Measurements from ENCODE around the gene NPC1L1. TPM values are rescaled to one million over a fixed set of nuclear protein-coding genes. Genes with fewer than 3 reads are reported as not detected.
"Not testable (repeated sequence)": the region's sequence is repeated elsewhere in the genome, so short reads cannot be mapped to it uniquely, and the experiment has no call there.

The NPC1L1 gene
- total RNA-seq, 1 experiment from 2014 or later = 0.28 TPM

- Histone ChIP-seq H3K9me3 (ENCODE audit: insufficient read depth, low read depth) (peaks cover 3% of the 10 kb centered on the region; the same call in 1 of the 2 replicates), H3K9me2 (ENCODE audit: insufficient read depth) (no peaks in the 10 kb centered on the region), H3K36me3 (ENCODE audit: low read depth) (no peaks in the 10 kb centered on the region), H3K79me2 (ENCODE audit: low read depth) (no peaks in the 10 kb centered on the region), H3F3A (ENCODE audit: insufficient read depth, low read depth) (no peaks in the 10 kb centered on the region), H3K27ac (no peak overlapping the region), H4K20me1 (ENCODE audit: insufficient read depth) (no peaks in the 10 kb centered on the region), H3K4me3 (no peak overlapping the region), H3K4me2 (no peak overlapping the region), H3K27me3 (ENCODE audit: insufficient read depth, low read depth) (no peaks in the 10 kb centered on the region), H2AFZ (no peak overlapping the region), H3K4me1 (replicated peaks; ENCODE audit: insufficient read depth) (no peaks in the 10 kb centered on the region)
- ChIA-PET POLR2A (ENCODE audit: unreplicated experiment) (no interaction called here), CTCF (no interaction called here)
- no TSS peak for BruUV-seq (replicated peaks)
- no peak for TF ChIP-seq CTCF (conservative IDR thresholded peaks at IDR 0.05)
- no peak for TF ChIP-seq EZH2 (IDR thresholded peaks at IDR 0.05; ENCODE audit: low read depth)
- intact Hi-C loops (cut with micrococcal nuclease; ENCODE audit: unreplicated experiment) = no loop called here
- DNase-seq = no peak
Measured at GRCh38 chr7:44511863-44512468, 29.2 kb downstream of the NPC1L1 start.

GRCh38 chr7:44511236-44511635 is 29.9 kb downstream of the NPC1L1 start:
- Histone ChIP-seq H3K4me2 (no peak overlapping the region), H3K36me3 (ENCODE audit: low read depth) (no peaks in the 10 kb centered on the region), H3K4me3 (no peak overlapping the region), H3K4me1 (replicated peaks; ENCODE audit: insufficient read depth) (no peaks in the 10 kb centered on the region), H4K20me1 (ENCODE audit: insufficient read depth) (no peaks in the 10 kb centered on the region), H3K27ac (no peak overlapping the region), H3K9me3 (ENCODE audit: insufficient read depth, low read depth) (peaks cover 3% of the 10 kb centered on the region; the same call in 1 of the 2 replicates), H3K27me3 (ENCODE audit: insufficient read depth, low read depth) (no peaks in the 10 kb centered on the region), H3F3A (ENCODE audit: insufficient read depth, low read depth) (no peaks in the 10 kb centered on the region), H3K79me2 (ENCODE audit: low read depth) (no peaks in the 10 kb centered on the region), H2AFZ (no peak overlapping the region), H3K9me2 (ENCODE audit: insufficient read depth) (no peaks in the 10 kb centered on the region)
- intact Hi-C loops (cut with micrococcal nuclease; ENCODE audit: unreplicated experiment) = no loop called here
- no TSS peak for BruUV-seq (replicated peaks)
- ChIA-PET CTCF (no interaction called here), POLR2A (ENCODE audit: unreplicated experiment) (no interaction called here)
- no peak for TF ChIP-seq EZH2 (IDR thresholded peaks at IDR 0.05; ENCODE audit: low read depth)
- TF ChIP-seq CTCF (conservative IDR thresholded peaks at IDR 0.05) = no peak
- no peak for DNase-seq

GRCh38 chr7:44508328-44509030 is 32.7 kb downstream of the NPC1L1 start:
- Histone ChIP-seq H3F3A (ENCODE audit: insufficient read depth, low read depth) (no peaks in the 10 kb centered on the region), H3K27ac (no peak overlapping the region), H3K9me3 (ENCODE audit: insufficient read depth, low read depth) (peaks cover 3% of the 10 kb centered on the region; the same call in 1 of the 2 replicates), H3K9me2 (ENCODE audit: insufficient read depth) (no peaks in the 10 kb centered on the region), H3K79me2 (ENCODE audit: low read depth) (no peaks in the 10 kb centered on the region), H3K4me2 (no peak overlapping the region), H3K4me3 (no peak overlapping the region), H2AFZ (no peak overlapping the region), H4K20me1 (ENCODE audit: insufficient read depth) (no peaks in the 10 kb centered on the region), H3K4me1 (replicated peaks; ENCODE audit: insufficient read depth) (no peaks in the 10 kb centered on the region), H3K27me3 (ENCODE audit: insufficient read depth, low read depth) (no peaks in the 10 kb centered on the region), H3K36me3 (ENCODE audit: low read depth) (no peaks in the 10 kb centered on the region)
- ChIA-PET POLR2A (ENCODE audit: unreplicated experiment) (no interaction called here), CTCF (no interaction called here)
- intact Hi-C loops (cut with micrococcal nuclease; ENCODE audit: unreplicated experiment) = no loop called here
- DNase-seq = no peak
- no TSS peak for BruUV-seq (replicated peaks)
- no peak for TF ChIP-seq CTCF (conservative IDR thresholded peaks at IDR 0.05)
- no peak for TF ChIP-seq EZH2 (IDR thresholded peaks at IDR 0.05; ENCODE audit: low read depth)

- BruUV-seq (replicated peaks); H3K9me2 ChIP-seq (ENCODE audit: insufficient read depth); H3K36me3 ChIP-seq (ENCODE audit: low read depth); CTCF ChIA-PET; H3F3A ChIP-seq (ENCODE audit: insufficient read depth, low read depth); H3K79me2 ChIP-seq (ENCODE audit: low read depth); H2AFZ ChIP-seq; H3K4me1 ChIP-seq (replicated peaks; ENCODE audit: insufficient read depth); H3K4me3 ChIP-seq; H3K9me3 ChIP-seq (ENCODE audit: insufficient read depth, low read depth); H3K27me3 ChIP-seq (ENCODE audit: insufficient read depth, low read depth); intact Hi-C loops (cut with micrococcal nuclease; ENCODE audit: unreplicated experiment); H3K27ac ChIP-seq; H4K20me1 ChIP-seq (ENCODE audit: insufficient read depth); H3K4me2 ChIP-seq; POLR2A ChIA-PET (ENCODE audit: unreplicated experiment); DNase-seq: not testable (repeated sequence)
Measured at GRCh38 chr7:44506592-44507288, 34.4 kb downstream of the NPC1L1 start.
